IPS DF 19.7 (cell line): ENCODE data around the gene PCP2.

ENCODE experiments used
- DNase-seq: peaks from one replicate; pipeline ENCODE4 v3.0.0-alpha.2; 2013; ENCODE audit warnings: low read depth, low spot score

The PCP2 gene

DNA sequence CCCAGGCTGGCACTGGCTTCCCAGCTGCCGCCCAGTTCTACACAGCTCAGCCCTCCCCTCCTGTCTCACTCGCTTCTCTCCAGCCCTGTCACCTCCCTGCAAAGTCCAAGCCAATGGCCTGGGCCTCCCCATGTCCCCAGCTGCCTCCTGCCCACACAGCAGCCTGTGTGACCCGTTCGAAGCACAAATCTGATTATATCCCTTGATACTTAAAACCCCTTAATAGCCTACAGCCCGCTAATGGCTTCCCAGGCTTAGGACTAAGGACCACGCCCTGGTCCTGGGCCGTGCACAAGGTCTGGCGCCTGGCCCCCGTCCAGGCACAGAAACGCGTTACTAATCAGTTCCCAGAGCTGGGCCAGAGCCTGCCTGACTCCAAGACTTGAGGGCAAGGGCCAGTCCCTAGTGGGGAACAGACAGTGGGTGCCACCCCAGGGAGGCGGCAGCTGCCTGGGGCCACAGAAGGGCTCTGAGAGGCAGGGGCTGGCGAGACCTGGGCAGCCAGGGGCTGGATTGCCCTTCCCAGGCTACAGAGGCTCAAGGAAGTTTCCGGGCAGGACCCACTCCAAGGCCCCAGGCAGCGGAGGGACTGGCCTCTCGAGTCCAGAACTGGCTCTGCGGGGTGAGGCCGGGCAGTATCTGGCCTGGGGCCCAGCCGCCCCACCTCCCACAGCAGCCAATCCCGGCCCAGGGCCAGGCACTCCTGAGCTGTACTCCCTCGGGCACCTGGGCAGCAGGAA, 14.6 kb downstream of the PCP2 start:
- DNase-seq, result no peak

DNA sequence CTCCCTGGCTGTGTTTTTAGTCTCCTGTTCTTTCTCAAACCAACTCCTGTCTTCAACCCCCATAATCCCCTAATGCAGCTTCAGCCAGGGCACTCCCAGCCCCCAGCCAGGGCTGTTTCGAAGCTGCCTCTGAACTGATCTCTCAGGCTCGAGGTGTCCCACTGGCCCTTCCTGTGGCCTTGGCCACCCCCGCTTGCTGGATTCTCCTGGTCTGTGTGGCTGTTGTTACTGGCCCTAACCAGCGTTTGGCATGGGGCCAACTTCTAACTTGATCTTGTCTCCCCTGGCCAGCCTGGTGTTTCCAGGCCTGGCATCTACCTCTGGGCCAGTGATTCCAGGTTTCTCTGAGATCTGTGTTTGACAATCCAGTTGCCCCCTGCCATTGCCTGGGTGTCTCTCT, 15.2 kb downstream of the PCP2 start:
- DNase-seq, result no peak

- no peak for DNase-seq
These were observed 15.8 kb downstream of the PCP2 start for GRCh38 chr19:7617735-7618134.

- no peak for DNase-seq
These were observed 16.3 kb downstream of the PCP2 start for GRCh38 chr19:7617172-7617571.

- no peak for DNase-seq
These were observed 18.4 kb downstream of the PCP2 start for GRCh38 chr19:7614859-7615741.

- DNase-seq, result no peak
These were observed 20.9 kb downstream of the PCP2 start for GRCh38 chr19:7612282-7613274.

DNA sequence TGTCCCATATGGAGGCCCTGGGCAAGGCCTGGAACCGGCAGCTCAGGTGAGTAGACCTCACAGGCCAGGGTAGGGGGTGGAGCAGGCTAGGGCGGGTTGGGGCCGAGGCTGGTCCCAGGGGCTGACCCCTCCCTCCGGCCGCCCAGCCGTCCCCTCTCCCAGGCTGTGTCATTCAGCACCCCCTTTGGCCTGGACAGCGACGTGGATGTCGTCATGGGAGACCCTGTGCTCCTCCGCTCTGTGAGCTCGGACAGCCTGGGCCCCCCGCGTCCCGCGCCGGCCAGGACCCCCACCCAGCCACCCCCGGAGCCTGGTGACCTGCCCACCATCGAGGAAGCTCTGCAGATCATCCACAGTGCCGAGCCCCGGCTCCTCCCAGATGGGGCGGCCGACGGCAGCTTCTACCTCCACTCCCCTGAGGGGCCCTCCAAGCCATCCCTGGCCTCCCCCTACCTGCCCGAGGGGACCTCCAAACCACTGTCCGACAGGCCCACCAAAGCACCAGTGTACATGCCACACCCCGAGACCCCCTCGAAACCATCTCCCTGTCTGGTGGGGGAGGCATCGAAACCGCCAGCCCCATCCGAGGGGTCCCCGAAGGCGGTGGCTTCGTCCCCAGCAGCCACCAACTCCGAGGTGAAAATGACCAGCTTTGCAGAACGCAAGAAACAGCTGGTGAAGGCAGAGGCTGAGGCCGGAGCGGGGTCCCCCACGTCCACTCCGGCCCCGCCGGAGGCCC, 21.8 kb downstream of the PCP2 start:
- no peak for DNase-seq

DNA sequence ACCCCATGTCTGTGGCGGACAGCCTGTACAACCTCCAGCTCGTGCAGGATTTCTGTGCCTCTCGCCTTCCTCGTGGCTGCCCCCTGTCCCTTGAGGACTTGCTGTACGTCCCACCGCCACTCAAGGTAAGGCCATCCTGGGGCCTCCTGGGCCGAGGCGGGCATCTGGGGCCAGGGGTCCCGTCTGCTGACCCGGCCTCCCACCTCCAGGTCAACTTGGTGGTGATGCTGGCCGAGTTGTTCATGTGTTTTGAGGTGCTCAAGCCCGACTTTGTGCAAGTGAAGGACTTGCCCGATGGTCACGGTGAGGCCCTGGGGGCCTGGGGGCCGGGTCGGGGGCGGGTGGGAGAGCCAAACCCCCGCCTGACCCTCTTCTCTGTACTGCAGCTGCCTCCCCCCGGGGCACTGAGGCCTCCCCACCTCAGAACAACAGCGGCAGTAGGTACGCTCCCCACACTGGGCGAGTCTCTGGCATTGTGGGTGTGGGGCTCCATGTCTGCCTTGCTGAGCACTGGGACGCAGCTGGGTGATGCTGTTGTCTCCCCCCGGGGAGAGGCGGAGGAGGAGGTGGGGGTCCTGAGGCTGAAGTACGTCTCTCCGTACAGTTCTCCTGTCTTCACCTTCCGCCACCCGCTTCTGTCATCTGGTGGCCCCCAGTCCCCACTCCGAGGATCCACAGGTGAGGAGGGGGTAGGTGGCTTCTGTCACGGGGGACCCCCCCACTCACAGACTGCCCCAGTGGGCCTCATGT, 22.9 kb downstream of the PCP2 start:
- DNase-seq, result no peak

- DNase-seq, result no peak
These were observed 25.5 kb downstream of the PCP2 start for GRCh38 chr19:7607874-7608560.

- no peak for DNase-seq
These were observed 26.2 kb downstream of the PCP2 start for GRCh38 chr19:7607212-7607873.

DNA sequence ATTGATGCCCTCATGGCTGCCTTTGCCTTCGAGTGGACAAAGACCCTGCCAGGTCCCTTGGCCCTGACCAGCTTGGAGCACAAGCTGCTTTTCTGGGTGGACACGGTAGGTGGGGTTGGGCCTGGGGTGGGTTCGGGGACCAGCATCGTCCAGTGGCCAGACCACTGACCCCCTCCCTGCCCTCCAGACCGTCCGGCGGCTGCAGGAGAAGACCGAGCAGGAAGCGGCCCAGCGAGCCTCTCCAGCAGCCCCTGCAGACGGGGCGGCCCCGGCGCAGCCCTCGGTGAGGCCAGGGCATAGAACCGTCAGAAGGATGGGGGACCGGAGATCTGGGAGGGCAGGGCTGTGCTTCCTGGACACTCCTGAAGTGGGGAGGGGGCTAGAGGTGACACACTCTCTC, 27.2 kb downstream of the PCP2 start:
- DNase-seq, result no peak

DNA sequence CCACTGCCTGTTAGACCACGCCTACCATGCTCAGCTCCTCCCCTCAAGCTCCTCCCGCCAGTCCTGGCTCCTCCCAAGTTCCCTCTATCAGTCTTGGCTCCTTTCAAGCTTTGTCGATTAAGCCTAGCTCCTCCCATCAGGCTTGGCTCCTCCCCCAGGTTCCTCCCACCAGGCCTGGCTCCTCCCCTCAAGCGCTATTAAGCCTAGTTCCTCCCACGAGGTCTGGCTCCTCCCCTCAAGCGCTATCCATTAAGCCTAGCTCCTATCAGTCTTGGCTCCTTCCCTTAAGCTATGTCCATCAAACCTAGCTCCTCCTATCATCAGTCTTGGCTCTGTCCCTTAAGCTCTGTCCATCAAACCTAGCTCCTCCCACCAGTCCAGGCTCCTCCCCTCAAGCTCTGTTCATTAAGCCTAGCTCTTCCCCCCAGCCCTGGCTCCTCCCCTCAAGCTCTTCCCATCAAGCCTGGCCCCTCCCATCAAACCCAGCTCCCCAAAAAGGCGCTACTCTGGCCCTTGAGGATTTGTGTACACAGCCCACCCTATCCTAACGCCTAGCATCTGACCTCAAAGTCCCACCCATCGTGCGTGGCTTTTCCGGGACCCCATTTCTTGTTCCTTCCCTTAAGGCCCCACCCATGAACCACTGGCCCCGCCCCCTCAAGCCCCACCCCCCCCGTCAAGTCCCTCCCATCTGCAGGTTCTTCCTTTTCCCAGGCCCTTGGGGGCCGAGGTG, 27.9 kb downstream of the PCP2 start:
- DNase-seq, result peak; percentile 82

GRCh38 chr19:7603919-7604318, 29.6 kb downstream of the PCP2 start:
- no peak for DNase-seq

DNA sequence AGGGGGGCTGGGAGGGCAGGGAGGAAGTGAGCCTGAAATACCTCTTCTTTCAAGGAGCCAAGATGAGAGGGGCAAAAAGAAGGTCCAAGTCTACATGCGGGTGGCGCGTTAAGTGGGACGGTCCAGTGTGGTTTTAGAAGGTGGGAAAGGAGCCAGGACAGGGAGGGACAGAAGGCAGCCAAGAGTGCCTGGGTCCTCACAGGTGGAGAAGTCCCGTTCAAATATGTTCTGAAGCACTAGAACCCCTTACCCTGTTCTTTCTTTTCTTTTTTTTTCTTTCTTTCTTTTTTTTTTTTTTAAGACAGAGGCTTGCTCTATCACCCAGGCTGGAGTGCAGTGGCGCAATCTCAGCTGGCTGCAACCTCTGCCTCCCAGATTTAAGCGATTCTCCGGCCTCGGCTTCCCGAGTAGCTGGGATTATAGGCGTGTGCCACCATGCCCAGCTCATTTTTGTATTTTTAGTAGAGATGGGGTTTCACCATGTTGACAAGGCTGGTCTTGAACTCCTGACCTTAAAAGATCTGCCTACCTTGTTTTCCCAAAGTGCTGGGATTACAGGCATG, 30.5 kb downstream of the PCP2 start:
- no peak for DNase-seq

DNA sequence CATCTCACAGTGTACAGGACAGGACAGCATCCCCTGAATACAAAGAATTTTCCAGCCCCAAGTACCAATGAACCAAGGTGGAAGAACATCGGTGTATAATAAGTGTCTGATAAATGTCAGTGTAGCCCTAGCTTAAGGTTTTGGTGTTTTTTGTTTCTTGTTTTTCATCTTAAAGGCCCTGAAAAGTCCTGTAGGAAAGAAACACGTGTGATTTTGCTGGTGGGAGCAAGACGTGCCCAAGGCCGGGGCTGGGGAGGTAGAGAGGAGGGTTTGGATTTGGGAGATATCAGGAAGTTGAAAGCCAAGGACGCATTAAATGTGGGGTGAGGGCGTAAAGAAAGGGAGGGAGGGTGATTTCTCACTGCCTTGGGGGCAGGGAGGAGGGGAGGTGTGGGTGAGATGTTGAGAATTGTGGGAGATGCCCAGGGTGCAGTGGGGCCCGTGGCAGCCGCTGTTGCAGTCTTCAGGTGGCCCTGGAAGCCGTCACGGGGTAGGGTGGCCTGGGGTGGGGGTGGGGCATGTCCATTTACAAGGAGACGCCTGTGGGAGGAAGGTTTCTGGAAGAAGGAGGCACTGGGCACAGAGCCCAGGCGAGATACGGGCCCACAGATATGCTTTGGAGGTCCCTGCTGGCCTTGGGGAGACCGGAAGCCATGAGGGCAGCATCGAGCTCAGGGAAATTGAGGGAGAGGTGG, 31.1 kb downstream of the PCP2 start:
- no peak for DNase-seq

DNA sequence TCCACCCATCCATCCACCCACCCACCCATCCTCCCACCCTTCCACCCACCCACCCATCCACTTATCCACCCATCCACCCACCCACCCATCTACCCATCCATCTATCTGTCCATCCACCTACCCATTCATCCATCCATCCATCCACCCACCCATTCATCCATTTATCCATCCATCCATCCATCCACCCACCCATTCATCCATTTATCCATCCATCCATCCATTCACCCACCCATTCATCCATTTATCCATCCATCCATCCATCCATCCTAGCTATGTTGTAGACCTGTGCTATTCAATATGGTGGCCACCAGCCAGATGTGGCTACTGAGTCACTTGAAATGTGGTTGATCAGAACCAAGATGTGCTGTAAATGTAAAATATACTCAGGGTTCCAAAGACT, 32.8 kb downstream of the PCP2 start:
- no peak for DNase-seq

- no peak for DNase-seq
These were observed 35.3 kb downstream of the PCP2 start for GRCh38 chr19:7598180-7598579.

DNA sequence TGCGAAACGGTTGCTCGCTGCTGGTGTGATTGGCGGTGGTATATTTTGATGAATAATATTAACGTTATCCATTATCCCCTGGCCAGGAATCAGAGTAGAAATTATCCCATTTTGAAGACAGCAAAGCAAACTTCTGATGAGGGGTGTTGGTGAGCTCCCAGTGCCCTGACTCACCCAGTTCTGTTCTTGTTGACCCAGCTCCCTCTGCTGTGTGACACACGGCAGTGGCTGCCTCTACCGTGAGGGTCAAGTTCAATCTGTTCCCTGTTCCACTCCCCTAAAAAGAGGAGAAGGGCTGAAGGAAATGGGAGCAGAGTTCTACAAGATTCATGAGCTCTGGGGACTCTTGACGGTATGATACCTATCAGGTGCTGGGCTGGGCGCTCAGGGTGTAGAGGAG, 35.8 kb downstream of the PCP2 start:
- DNase-seq, result no peak
